MM.1S (cell line): ENCODE measurements around the gene NUCB1.

Experiments
- EZH2 ChIP-seq: fragments of 300-600 bp; sonication (generic); optimal IDR thresholded peaks from 2 replicates; pipeline ENCODE3; 2017; ENCODE audit warnings: low read depth, mild to moderate bottlenecking, antibody characterized with exemption, low read length, mixed read lengths
- EZH2phosphoT487 ChIP-seq: fragments of 300-600 bp; sonication (generic); IDR thresholded peaks from 2 replicates; pipeline ENCODE4 v1.6.1; 2018; ENCODE audit warnings: antibody characterized with exemption, low read length
- TF ChIP-seq, protein P1 (sequence below): fragments of 300-600 bp; sonication (generic); IDR thresholded peaks from 2 replicates; pipeline ENCODE4 v1.5.1; 2016; ENCODE audit warnings: antibody characterized with exemption, low read length, mixed read lengths

GRCh38 chr19:48958006-48958405 is 57.9 kb downstream of the NUCB1 start:
- TF ChIP-seq EZH2phosphoT487 (no peak), EZH2 (no peak)
- TF ChIP-seq, protein P1, sequence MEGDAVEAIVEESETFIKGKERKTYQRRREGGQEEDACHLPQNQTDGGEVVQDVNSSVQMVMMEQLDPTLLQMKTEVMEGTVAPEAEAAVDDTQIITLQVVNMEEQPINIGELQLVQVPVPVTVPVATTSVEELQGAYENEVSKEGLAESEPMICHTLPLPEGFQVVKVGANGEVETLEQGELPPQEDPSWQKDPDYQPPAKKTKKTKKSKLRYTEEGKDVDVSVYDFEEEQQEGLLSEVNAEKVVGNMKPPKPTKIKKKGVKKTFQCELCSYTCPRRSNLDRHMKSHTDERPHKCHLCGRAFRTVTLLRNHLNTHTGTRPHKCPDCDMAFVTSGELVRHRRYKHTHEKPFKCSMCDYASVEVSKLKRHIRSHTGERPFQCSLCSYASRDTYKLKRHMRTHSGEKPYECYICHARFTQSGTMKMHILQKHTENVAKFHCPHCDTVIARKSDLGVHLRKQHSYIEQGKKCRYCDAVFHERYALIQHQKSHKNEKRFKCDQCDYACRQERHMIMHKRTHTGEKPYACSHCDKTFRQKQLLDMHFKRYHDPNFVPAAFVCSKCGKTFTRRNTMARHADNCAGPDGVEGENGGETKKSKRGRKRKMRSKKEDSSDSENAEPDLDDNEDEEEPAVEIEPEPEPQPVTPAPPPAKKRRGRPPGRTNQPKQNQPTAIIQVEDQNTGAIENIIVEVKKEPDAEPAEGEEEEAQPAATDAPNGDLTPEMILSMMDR = no peak
